HFF-Myc (cell line): ENCODE measurements around the gene NEBL.

Source experiments
- DNase-seq: peaks from one replicate; pipeline ENCODE4 v3.0.0-alpha.2; 2011; ENCODE audit warnings: low read depth; ENCODE audit errors: extremely low read depth
- H3K4me3 ChIP-seq: replicated peaks from 2 replicates; pipeline ENCODE4 v1.5.1; 2011; ENCODE audit warnings: low read depth, mild to moderate bottlenecking, control low read depth, low read length
- TF ChIP-seq, protein P1 (sequence below): IDR thresholded peaks from 2 replicates; pipeline ENCODE4 v1.5.1; 2012; ENCODE audit warnings: mild to moderate bottlenecking, low read depth, low read length, control low read depth; ENCODE audit errors: missing control alignments

The NEBL gene

DNA sequence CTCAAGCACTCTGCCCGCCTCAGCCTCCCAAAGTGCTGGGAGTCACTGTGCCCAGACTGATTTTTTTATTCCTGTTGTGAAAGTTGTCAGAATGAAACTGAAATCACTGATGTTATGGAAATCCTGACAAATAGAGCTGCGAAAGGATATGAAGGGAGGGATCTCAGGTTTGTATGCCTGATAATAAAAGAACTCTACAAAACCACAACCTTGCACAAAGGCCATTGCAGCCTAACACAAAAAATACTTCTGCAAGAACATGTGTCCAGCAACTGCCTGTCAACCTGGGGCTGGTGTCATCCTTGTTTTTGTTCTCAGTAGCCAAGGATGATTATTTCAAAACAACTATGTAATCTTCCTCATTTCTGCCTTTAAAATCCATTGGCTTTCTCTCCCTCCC is 126.1 kb downstream of the NEBL start:
- TF ChIP-seq, protein P1, sequence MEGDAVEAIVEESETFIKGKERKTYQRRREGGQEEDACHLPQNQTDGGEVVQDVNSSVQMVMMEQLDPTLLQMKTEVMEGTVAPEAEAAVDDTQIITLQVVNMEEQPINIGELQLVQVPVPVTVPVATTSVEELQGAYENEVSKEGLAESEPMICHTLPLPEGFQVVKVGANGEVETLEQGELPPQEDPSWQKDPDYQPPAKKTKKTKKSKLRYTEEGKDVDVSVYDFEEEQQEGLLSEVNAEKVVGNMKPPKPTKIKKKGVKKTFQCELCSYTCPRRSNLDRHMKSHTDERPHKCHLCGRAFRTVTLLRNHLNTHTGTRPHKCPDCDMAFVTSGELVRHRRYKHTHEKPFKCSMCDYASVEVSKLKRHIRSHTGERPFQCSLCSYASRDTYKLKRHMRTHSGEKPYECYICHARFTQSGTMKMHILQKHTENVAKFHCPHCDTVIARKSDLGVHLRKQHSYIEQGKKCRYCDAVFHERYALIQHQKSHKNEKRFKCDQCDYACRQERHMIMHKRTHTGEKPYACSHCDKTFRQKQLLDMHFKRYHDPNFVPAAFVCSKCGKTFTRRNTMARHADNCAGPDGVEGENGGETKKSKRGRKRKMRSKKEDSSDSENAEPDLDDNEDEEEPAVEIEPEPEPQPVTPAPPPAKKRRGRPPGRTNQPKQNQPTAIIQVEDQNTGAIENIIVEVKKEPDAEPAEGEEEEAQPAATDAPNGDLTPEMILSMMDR = no peak
- DNase-seq = no peak
- no peak overlapping the region for H3K4me3 ChIP-seq

DNA sequence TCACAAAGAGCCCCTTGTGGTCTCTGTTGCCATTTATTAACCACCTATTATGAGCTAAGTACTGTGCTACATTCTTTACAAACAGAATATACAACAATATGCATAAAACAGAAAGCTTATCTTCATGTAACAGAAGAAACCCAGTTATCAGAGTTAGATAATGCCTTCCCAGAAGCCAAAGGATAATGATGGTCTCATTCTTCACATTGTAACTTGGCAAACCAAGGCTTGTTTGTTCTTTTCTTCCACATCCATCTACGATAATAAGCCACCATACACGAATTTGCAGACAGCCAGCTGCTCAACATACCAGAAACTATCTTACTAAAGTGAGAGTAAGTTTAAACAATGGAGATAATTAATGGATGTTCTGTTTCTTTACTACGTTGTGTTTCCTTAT is 127.6 kb downstream of the NEBL start:
- H3K4me3 ChIP-seq = no peak overlapping the region
- TF ChIP-seq, protein P1 = no peak
- DNase-seq = no peak

DNA sequence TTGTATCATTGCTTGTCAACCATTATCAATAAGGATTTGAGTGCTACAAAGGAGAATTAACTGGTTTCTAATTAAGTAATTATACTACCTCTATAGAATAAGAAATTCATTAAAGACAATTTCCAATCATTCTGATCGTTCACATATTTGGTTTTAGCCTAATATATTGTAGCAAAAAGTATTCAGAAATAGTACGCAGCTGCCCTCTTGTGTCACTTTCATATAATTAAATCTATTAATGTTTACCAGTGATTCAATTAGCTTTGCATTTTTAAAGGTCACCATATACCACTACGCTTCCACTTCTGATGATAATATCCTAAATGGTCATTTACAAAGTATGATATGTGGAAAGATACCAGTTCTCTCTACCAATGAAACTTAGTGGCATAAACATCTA is 128.3 kb downstream of the NEBL start:
- no peak overlapping the region for H3K4me3 ChIP-seq
- TF ChIP-seq, protein P1 = no peak
- no peak for DNase-seq

DNA sequence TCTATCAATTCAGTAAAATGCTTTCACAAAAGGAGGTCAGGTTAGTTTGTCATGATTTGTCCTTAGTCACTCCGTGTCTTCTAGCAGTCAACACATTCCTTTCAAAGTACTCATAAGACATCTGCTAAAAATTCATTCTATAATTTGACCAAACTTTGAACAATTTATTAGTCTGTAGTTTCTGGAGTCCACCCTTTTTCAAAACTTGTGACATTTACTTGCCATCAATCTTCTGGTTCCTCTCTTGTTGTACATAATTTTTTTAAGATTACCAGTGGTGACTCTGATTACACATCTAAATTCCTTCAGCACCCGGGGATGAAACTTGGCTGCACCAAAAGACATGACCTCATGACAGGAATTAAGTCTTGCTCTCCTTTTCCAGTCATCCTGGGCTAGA is 130.1 kb downstream of the NEBL start:
- no peak for DNase-seq
- TF ChIP-seq, protein P1 = no peak
- no peak overlapping the region for H3K4me3 ChIP-seq

DNA sequence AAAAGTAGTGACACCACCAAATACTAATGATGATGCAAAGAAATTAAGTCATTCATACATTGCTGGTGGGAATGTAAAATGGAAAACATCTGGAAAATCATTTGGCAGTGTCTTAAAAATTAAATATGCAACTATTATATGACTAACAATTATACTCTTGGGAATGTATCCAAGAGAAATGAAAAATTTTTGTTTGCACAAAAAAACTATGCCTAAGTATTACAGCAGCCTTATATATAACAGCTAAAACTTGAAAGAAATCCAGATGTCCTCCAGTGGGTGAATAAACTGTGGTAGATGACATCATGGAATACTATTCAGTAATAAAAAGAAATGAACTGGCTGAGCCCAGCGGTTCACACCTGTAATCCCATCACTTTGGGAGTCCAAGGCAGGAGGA is 132.0 kb downstream of the NEBL start:
- H3K4me3 ChIP-seq = no peak overlapping the region

DNA sequence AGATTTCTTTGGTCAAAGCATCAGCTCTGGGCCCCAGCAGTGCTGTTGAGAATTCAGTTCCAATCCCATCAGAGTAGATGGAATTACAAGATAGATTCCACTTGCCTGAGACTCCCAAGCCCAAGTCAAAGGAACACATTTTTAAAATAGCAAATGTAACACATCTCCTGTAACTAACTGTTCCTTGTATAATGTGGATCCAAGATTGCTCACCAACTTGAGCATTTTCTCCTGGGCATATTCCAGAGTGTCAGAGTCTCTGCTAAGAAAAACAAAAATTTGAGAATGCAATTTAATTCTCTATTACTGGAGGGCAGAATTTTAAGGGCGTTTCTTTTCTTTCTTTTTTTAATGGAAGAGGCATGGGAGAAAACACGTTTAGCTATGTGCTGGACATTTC is 136.7 kb downstream of the NEBL start:
- no peak for DNase-seq
- H3K4me3 ChIP-seq = no peak overlapping the region
- TF ChIP-seq, protein P1 = no peak

More for the DNA sequence above, 132.0 kb downstream of the NEBL start:
- DNase-seq = no peak
- TF ChIP-seq, protein P1 = no peak

DNA sequence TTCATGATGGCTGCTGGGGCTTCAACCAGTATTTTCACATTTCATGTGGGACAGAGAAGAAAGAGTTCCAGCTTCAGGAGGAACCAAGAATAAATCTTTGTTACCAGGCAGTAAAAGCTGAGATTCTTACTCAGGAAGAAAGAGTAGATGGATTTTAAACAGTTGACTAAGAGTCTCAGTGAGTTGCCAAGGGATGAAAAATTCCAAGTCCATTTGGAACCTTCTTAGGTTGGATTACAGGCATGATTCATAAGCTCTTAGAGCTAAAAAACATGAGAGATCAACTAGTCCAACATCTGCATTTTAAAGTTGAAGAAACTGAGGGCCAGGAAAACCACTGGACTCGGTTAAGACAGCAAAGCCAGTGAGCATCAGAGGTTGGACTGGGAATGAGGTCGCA is 148.6 kb downstream of the NEBL start:
- DNase-seq = no peak
- TF ChIP-seq, protein P1 = no peak
- H3K4me3 ChIP-seq = no peak overlapping the region
